Endodermal cell (in vitro differentiated cells): ENCODE data around the gene ASTN2. TPM values are rescaled to one million over a fixed set of nuclear protein-coding genes. Genes with fewer than 3 reads are reported as not detected.

Source experiments
- DNase-seq: peaks from one replicate; pipeline ENCODE4 v3.0.0-alpha.2; 2017
- H3K27ac ChIP-seq: 2 replicates; pipeline ENCODE4 v1.5.1; 2013; ENCODE audit warnings: mild to moderate bottlenecking, low read depth, low read length, moderate library complexity
- H3K27me3 ChIP-seq: 2 replicates; pipeline ENCODE4 v1.6.1; 2013; ENCODE audit warnings: mild to moderate bottlenecking, low read length, moderate library complexity; ENCODE audit not compliant: insufficient read depth, control insufficient read depth, poor library complexity, severe bottlenecking
- H3K36me3 ChIP-seq: 2 replicates; pipeline ENCODE4 v1.7.0; 2013; ENCODE audit warnings: mild to moderate bottlenecking, low read length, moderate library complexity; ENCODE audit not compliant: control insufficient read depth, insufficient read depth
- H3K4me1 ChIP-seq: one replicate; pipeline ENCODE4 v1.7.0; 2013; ENCODE audit warnings: low read length; ENCODE audit not compliant: control insufficient read depth, insufficient read depth
- H3K4me3 ChIP-seq: 2 replicates; pipeline ENCODE4 v1.5.1; 2013; ENCODE audit warnings: mild to moderate bottlenecking, low read length, moderate library complexity
- H3K9ac ChIP-seq: 2 replicates; pipeline ENCODE4 v1.6.1; 2013; ENCODE audit warnings: mild to moderate bottlenecking, low read length, moderate library complexity; ENCODE audit not compliant: poor library complexity, severe bottlenecking; ENCODE audit errors: extremely low read depth
- H3K9me3 ChIP-seq: 2 replicates; pipeline ENCODE4 v1.6.1; 2013; ENCODE audit warnings: mild to moderate bottlenecking, low read length, moderate library complexity; ENCODE audit not compliant: control insufficient read depth
- H3K27ac Mint-ChIP-seq: 2 replicates; pipeline ENCODE4 v1.8.0; 2020; ENCODE audit warnings: mixed read lengths
- H3K27me3 Mint-ChIP-seq: 2 replicates; pipeline ENCODE4 v1.8.0; 2021; ENCODE audit warnings: mild to moderate bottlenecking, mixed read lengths; ENCODE audit not compliant: insufficient read depth
- H3K36me3 Mint-ChIP-seq: 2 replicates; pipeline ENCODE4 v1.8.0; 2020; ENCODE audit warnings: low read depth, mixed read lengths
- H3K4me1 Mint-ChIP-seq: 2 replicates; pipeline ENCODE4 v1.8.0; 2020; ENCODE audit warnings: mixed read lengths
- H3K4me3 Mint-ChIP-seq: 2 replicates; pipeline ENCODE4 v1.8.0; 2020; ENCODE audit warnings: mild to moderate bottlenecking, moderate library complexity, mixed read lengths
- H3K9me3 Mint-ChIP-seq: 2 replicates; pipeline ENCODE4 v1.8.0; 2020; ENCODE audit warnings: mild to moderate bottlenecking, mixed read lengths
- WGBS, 2 experiments: methylation state at CpG; one replicate each; pipeline versions ENCODE4 v1.1.5 to v1.1.7; 2013; ENCODE audit warnings: missing lambda C conversion rate in 2 of 2, mixed read lengths in 1 of 2; ENCODE audit not compliant: insufficient coverage in 1 of 2, insufficient read length in 1 of 2; 5-methylcytosine and 5-hydroxymethylcytosine counted together
- total RNA-seq, 2 donors: library from RNA; stranded (reverse); fragmentation: NEBNext Ultra II Directional in 1 of 2; extraction: Animal tissue kit (Norgen Biotek cat#: 25700) in 1 of 2; gene quantifications; 2 replicates in 1 of 2; 3 replicates in 1 of 2; pipeline ENCODE4 v1.2.1, GENCODE V29; 2021
- TF ChIP-seq, protein P1 (sequence below): fragments of 200-600 bp; sonication (generic); conservative IDR thresholded peaks from 2 replicates; pipeline ENCODE4 v1.5.0; 2021; ENCODE audit warnings: antibody characterized with exemption, mild to moderate bottlenecking

ASTN2 gene
- total RNA-seq, 2 donors from 2014 or later, result 8.9 to 10.4 TPM

DNA sequence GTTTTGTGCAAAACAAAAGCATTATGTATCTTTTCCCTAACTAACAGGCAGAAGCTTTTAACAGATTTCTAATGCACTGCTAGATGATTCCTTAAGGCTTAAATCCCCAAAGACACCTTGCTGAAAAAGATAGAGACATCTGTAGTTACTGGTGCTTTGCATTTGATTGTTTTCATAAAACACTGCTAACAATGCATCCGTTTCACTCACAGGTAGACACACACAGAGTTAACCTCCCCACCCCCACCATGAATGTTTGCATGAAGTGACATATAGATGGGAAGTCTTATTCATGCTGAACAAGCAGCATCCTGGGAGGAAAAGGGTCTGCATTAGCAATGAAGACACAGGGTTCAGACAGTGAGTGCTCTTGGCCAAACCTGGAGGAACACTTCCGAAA, 100.9 kb downstream of the ASTN2 start:
- Histone ChIP-seq H3K27ac (no peak overlapping the region), H3K9me3 (no peaks in the 10 kb centered on the region), H3K4me1 (no peaks in the 10 kb centered on the region), H3K27me3 (peaks cover 4% of the 10 kb centered on the region), H3K36me3 (no peaks in the 10 kb centered on the region), H3K4me3 (no peak overlapping the region), H3K9ac (no peak overlapping the region)
- Mint-ChIP-seq H3K36me3 (no peaks in the 10 kb centered on the region), H3K9me3 (no peaks in the 10 kb centered on the region), H3K4me3 (no peak overlapping the region), H3K27me3 (peaks cover 7% of the 10 kb centered on the region), H3K4me1 (peaks cover 2% of the 10 kb centered on the region), H3K27ac (no peak overlapping the region)
- 84% methylated on average over 1 of the region's 2 CpGs; no CpG with 5 or more reads in 1 of the 2 experiments for WGBS, 2 experiments
- TF ChIP-seq, protein P1, sequence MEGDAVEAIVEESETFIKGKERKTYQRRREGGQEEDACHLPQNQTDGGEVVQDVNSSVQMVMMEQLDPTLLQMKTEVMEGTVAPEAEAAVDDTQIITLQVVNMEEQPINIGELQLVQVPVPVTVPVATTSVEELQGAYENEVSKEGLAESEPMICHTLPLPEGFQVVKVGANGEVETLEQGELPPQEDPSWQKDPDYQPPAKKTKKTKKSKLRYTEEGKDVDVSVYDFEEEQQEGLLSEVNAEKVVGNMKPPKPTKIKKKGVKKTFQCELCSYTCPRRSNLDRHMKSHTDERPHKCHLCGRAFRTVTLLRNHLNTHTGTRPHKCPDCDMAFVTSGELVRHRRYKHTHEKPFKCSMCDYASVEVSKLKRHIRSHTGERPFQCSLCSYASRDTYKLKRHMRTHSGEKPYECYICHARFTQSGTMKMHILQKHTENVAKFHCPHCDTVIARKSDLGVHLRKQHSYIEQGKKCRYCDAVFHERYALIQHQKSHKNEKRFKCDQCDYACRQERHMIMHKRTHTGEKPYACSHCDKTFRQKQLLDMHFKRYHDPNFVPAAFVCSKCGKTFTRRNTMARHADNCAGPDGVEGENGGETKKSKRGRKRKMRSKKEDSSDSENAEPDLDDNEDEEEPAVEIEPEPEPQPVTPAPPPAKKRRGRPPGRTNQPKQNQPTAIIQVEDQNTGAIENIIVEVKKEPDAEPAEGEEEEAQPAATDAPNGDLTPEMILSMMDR, result no peak
- DNase-seq, result no peak

DNA sequence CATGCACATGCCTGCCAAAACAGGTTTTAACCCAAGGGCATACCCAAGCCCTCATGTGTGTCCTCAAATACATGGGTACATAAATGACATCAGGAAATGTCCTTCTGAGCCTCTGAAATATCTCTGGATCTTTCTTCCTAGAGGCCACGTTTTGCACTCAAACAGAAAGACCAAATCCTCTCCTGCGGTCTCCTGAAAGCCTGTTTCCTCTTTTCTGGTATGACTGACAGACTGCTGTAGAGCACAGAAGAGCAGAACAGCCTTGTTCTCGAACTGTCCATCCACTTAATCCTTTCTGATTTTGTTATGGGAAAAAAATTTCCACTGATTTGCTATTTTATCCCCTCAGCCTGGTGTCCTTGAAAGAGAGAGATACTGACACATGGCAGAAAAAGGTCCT, 107.2 kb downstream of the ASTN2 start:
- H3K9me3 ChIP-seq, result no peaks in the 10 kb centered on the region
- TF ChIP-seq, protein P1, result no peak
- H3K4me3 Mint-ChIP-seq, result no peak overlapping the region
- no peak overlapping the region for H3K27ac Mint-ChIP-seq
- H3K27me3 ChIP-seq, result peaks cover 23% of the 10 kb centered on the region
- H3K36me3 ChIP-seq, result no peaks in the 10 kb centered on the region
- H3K4me1 Mint-ChIP-seq, result no peaks in the 10 kb centered on the region
- peaks cover 15% of the 10 kb centered on the region for H3K27me3 Mint-ChIP-seq
- H3K9me3 Mint-ChIP-seq, result no peaks in the 10 kb centered on the region
- H3K9ac ChIP-seq, result no peak overlapping the region
- WGBS, 2 experiments, result 79% methylated on average over 3 of the region's 3 CpGs; no CpG with 5 or more reads in 1 of the 2 experiments
- H3K36me3 Mint-ChIP-seq, result no peaks in the 10 kb centered on the region
- DNase-seq, result no peak
- no peaks in the 10 kb centered on the region for H3K4me1 ChIP-seq
- no peak overlapping the region for H3K4me3 ChIP-seq
- H3K27ac ChIP-seq, result no peak overlapping the region

DNA sequence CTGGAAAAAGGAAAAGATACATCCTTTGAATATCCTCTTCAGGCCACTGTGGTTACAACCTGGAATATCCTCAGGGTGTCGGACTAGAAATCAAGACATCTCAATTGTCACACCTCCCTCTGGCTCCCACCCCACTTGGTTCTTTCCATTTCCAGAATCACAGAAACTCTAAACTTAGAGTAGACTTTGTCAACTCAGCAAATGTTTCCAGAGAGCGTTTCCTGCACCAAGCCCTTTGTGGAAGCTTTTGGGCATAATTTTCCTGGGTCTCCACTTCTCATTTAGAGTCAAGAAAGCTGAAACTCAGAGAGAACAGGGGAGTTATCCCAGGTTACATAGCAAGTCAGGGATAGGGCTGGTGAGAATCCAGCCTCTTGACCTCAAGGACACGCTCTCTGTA, 108.8 kb downstream of the ASTN2 start:
- Mint-ChIP-seq H3K27me3 (peaks cover 10% of the 10 kb centered on the region), H3K36me3 (no peaks in the 10 kb centered on the region), H3K9me3 (no peaks in the 10 kb centered on the region), H3K27ac (no peak overlapping the region), H3K4me1 (no peaks in the 10 kb centered on the region), H3K4me3 (no peak overlapping the region)
- Histone ChIP-seq H3K27me3 (peaks cover 23% of the 10 kb centered on the region), H3K9ac (no peak overlapping the region), H3K4me3 (no peak overlapping the region), H3K27ac (no peak overlapping the region), H3K36me3 (no peaks in the 10 kb centered on the region), H3K4me1 (no peaks in the 10 kb centered on the region), H3K9me3 (no peaks in the 10 kb centered on the region)
- TF ChIP-seq, protein P1, result no peak
- DNase-seq, result no peak
- WGBS, 2 experiments, result 86 to 94% methylated on average over 2 to 3 of the region's 3 CpGs
